Measurements from ENCODE around the gene ZNF492. TPM values are rescaled to one million over a fixed set of nuclear protein-coding genes. Genes with fewer than 3 reads are reported as not detected.

Gene ZNF492
- total and polyA plus RNA-seq, 2 of the 8 experiments (the other 6 are each of a cell fraction or from before 2014, with no cell fraction given) = not detected

DNA sequence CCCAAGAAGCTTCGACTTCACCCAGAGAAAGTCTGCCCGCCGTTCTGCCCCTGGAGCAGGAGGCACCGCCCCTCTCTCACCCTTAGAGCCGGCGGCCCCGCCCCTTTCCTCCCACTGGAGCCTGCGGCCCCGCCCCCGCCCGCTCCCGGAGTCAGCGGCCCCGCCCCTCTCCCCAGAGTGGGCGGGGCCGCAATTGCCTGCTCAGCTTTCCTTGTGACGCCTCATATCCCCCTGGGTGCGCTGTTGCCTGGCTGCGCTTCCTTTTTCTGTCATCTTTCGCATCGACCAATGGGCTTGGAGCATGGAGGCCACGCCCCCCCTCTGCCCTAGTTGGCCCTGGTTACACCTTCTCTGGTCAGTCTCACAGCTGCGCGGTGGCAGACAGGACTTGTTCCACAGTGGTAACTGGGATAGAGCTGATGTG lies 38.2 kb upstream of the ZNF492 start (continued):
- TF ChIP-seq CTCF (IDR thresholded peaks at IDR 0.05; ENCODE audit: control extremely low read depth in 1 of 3, insufficient read depth in 1 of 3, low read depth in 1 of 3, low read length in 3 of 3) = no peak
- no peak for TF ChIP-seq NRF1 (IDR thresholded peaks at IDR 0.05; ENCODE audit: low read depth, low read length)
- no peak for TF ChIP-seq TAF7 (optimal IDR thresholded peaks at IDR 0.05; ENCODE audit: borderline replicate concordance, low read depth, low read length)

Data from H1 (cell line).